HG03457 (cell line): ENCODE data around the gene SOS2.
"Not testable (repeated sequence)": the region's sequence is repeated elsewhere in the genome, so short reads cannot be mapped to it uniquely, and the experiment has no call there.

Experiments used
- ATAC-seq: cut with Tn5 transposase; IDR thresholded peaks from one replicate; pipeline ENCODE4 v1.9.1; 2021; ENCODE audit warnings: moderate number of reproducible peaks; ENCODE audit not compliant: unreplicated experiment

Gene SOS2

DNA sequence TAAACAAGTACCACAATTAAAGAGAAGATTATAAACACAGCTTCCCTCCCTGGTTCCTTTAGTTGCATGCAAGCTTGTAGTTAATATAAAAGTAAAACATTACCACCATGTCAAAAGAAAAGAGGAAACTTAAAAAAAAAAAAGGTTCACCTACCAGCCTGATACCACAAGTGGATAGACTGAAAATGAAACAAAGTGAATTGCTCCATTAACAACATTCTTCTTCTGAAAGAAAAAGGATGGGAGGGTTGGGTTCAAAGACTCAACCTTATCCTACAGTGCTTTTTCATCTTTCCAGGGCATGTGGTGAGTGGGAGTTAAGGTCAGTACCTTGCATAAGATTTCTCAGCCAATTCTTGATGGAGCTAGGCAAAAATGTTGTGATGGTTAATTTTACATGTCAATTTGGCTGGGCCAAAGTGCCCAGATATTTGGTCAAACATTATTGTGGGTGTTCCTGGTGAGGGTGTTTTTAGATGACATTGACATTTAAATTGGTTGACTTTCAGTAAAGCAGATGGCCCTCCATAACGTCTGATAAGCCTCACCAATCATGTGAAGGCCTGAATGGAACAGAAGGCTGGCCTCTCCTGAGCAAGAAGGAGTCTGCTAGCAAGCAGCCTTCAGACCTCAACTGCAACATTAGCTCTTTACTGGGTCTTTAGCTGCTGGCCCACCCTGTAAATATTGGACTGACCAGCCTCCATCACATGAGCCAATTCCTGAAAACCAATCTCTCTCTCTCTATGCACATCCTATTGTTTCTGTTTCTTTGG, 143.8 kb downstream of the SOS2 start:
- ATAC-seq = no peak

GRCh38 chr14:50086321-50086711, 145.1 kb downstream of the SOS2 start:
- no peak for ATAC-seq

GRCh38 chr14:50085570-50086320, 145.6 kb downstream of the SOS2 start:
- peak; percentile 48 for ATAC-seq

- ATAC-seq = no peak
Observed at GRCh38 chr14:50084666-50085065, 146.7 kb downstream of the SOS2 start.

- peak; percentile 27 for ATAC-seq
Observed at GRCh38 chr14:50083467-50084337, 147.7 kb downstream of the SOS2 start.

GRCh38 chr14:50082784-50083466, 148.5 kb downstream of the SOS2 start:
- peak; percentile 53 for ATAC-seq

GRCh38 chr14:50082308-50082742, 149.1 kb downstream of the SOS2 start:
- no peak for ATAC-seq

GRCh38 chr14:50079103-50079502, 152.3 kb downstream of the SOS2 start:
- ATAC-seq = not testable (repeated sequence)

- not testable (repeated sequence) for ATAC-seq
Observed at GRCh38 chr14:50073663-50074062, 157.7 kb downstream of the SOS2 start.

DNA sequence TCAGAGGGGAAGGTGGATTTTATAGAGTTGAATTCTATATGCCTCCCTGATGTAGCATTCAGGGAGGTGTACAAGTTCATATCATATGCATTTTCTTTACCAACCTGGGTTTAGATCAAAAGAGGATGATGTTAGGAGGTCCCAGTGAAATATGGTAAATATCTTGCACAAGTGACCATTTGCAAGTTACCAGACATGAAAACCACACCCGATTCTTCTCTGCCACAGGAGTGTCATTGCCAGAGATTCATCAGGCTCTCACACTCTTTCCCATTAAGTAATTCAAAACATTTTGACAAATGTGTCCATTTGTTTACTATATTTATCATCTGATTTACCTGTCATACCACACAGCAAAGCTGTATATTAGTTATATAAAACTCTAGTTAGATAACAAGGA, 159.0 kb downstream of the SOS2 start:
- ATAC-seq = no peak

DNA sequence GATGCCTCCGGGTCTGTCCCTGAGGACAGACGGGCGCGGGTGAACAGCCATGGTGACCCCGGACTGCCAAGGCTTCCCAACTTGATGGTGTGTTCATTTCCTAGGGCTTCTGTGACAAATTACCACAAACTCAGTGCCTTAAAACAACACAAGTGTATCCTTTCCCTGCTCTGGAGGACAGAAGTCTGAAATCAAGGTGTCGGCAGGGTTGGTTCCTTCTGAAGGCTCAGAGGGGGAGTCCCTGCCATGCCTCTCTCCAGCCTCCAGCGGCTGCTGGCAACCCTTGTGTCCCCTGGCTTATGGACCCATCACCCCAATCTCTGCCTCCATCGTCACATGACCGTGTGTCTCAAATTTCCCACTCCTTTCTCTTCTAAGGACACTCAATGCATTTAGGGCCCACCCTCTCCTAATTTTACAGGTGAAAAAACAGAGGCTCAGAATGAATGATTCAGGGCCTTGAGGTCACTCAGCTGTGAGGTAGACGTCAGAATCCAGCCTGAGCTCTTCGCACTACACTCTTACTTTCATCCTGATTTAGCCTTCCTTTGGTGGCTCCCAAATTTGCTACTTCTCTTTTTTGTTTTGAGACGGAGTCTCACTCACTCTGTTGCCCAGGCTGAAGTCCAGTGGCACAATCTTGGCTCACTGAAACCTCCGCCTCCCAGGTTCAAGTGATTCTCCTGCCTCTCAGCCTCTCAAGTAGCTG, 160.4 kb downstream of the SOS2 start:
- no peak for ATAC-seq

GRCh38 chr14:50070230-50070629, 161.1 kb downstream of the SOS2 start:
- ATAC-seq = no peak

- ATAC-seq = no peak
Observed at GRCh38 chr14:50069325-50069724, 162.1 kb downstream of the SOS2 start.

DNA sequence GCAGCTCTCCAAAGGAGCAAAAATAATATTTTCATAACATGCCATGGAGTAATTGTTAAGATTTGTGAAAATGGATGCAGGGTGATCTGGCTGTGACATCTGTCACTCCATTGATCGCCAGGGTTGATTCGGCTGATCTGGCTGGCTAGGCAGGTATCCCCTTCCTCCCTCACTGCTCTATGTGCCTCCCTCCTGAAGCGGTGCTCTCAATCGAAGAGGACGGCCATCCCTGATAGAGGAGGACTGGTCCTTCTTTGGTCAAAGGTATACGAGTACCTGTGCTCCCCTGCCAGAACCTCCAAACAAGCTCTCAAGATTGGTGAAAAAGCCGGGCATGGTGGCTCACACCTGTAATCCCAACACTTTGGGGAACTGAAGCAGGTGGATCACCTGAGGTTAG, 162.9 kb downstream of the SOS2 start:
- ATAC-seq = no peak

DNA sequence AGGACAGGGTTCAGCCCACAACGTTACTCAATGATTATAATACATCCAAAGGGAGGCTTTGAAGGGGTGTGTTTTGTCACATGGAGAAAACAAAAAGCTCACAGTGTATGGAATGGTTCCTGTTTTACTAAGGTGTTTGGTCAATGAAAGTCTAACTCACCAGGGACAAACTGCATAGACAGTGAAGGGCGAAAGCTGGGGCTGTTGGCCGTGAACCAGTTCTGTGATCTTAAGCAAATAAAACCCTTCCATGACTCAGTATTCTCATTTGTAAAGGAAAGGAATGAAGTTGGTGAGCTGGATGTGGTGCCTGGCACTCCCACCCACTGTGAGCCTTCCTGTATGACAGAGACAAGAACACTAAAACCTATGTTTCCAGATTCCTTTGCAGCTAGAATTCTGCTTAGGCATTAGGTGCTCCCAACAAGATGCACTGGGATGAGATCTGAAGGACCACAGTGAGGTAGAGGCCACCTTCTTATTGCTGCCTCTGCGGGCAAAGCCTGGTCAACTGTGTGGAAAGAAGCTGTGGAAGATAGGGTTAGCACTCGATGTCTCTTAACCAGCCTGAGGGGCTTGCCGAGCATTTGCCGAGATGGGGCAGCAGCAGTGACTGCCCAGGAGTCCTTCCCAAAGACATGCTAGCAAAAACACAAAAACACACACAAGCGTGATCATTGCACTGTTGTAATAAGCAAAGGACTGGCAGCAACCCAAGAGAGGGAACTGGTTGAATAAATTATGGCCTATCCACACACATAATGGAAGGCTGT, 163.5 kb downstream of the SOS2 start:
- no peak for ATAC-seq
